Astrocyte (in vitro differentiated cells and primary cell): Measurements from ENCODE around the gene C5orf15. TPM values are rescaled to one million over a fixed set of nuclear protein-coding genes. Genes with fewer than 3 reads are reported as not detected.

ENCODE experiments used
- DNase-seq: peaks from one replicate; pipeline ENCODE4 v3.0.0-alpha.2; 2010; ENCODE audit warnings: low read depth
- FAIRE-seq: peaks from 2 replicates; lab custom pipeline; 2011; peaks lifted over from hg19 to GRCh38; lab: Jason Lieb, UNC
- H2AFZ ChIP-seq: 2 replicates; pipeline ENCODE4 v1.6.0; 2012; ENCODE audit warnings: low read depth, low read length, inconsistent platforms
- H3K27ac ChIP-seq: 2 replicates; pipeline ENCODE4 v1.5.1; 2011; ENCODE audit warnings: low read depth, low read length, inconsistent platforms
- H3K27me3 ChIP-seq: 2 replicates; pipeline ENCODE4 v1.6.0; 2011; ENCODE audit warnings: low read length, inconsistent platforms; ENCODE audit not compliant: insufficient read depth
- H3K36me3 ChIP-seq: 2 replicates; pipeline ENCODE4 v1.5.1; 2011; ENCODE audit warnings: low read length, inconsistent platforms; ENCODE audit not compliant: insufficient read depth
- H3K4me1 ChIP-seq: 2 replicates; pipeline ENCODE4 v1.5.1; 2011; ENCODE audit warnings: low read length, inconsistent platforms; ENCODE audit not compliant: insufficient read depth
- H3K4me2 ChIP-seq: 2 replicates; pipeline ENCODE4 v1.6.0; 2012; ENCODE audit warnings: low read length, inconsistent platforms
- H3K4me3 ChIP-seq: 2 replicates; pipeline ENCODE4 v1.5.1; 2011; ENCODE audit warnings: low read depth, mild to moderate bottlenecking, low read length, inconsistent platforms; ENCODE audit not compliant: insufficient read depth
- H3K79me2 ChIP-seq: 2 replicates; pipeline ENCODE4 v1.6.0; 2012; ENCODE audit warnings: mild to moderate bottlenecking, low read length, inconsistent platforms; ENCODE audit not compliant: insufficient read depth
- H3K9ac ChIP-seq: 2 replicates; pipeline ENCODE4 v1.6.0; 2012; ENCODE audit warnings: mild to moderate bottlenecking, low read length, inconsistent platforms
- H3K9me3 ChIP-seq: 2 replicates; pipeline ENCODE4 v1.5.1; 2012; ENCODE audit warnings: low read depth, mild to moderate bottlenecking, low read length, inconsistent platforms; ENCODE audit not compliant: insufficient read depth
- H4K20me1 ChIP-seq: 2 replicates; pipeline ENCODE4 v1.6.0; 2012; ENCODE audit warnings: low read length, inconsistent platforms; ENCODE audit not compliant: insufficient read depth
- H3K27ac Mint-ChIP-seq: one replicate; pipeline ENCODE4 v1.8.0; 2021; ENCODE audit warnings: mild to moderate bottlenecking, mixed read lengths; ENCODE audit not compliant: unreplicated experiment
- H3K27me3 Mint-ChIP-seq: one replicate; pipeline ENCODE4 v1.8.0; 2021; ENCODE audit warnings: low read depth, mixed read lengths; ENCODE audit not compliant: unreplicated experiment
- H3K36me3 Mint-ChIP-seq: one replicate; pipeline ENCODE4 v1.8.0; 2021; ENCODE audit warnings: low read depth, mixed read lengths; ENCODE audit not compliant: unreplicated experiment
- H3K4me1 Mint-ChIP-seq: one replicate; pipeline ENCODE4 v1.8.0; 2021; ENCODE audit warnings: low read depth, mixed read lengths; ENCODE audit not compliant: unreplicated experiment
- H3K4me3 Mint-ChIP-seq: one replicate; pipeline ENCODE4 v1.8.0; 2021; ENCODE audit warnings: mild to moderate bottlenecking, moderate library complexity, mixed read lengths; ENCODE audit not compliant: unreplicated experiment
- H3K9me3 Mint-ChIP-seq: one replicate; pipeline ENCODE4 v1.8.0; 2021; ENCODE audit warnings: mild to moderate bottlenecking, mixed read lengths; ENCODE audit not compliant: unreplicated experiment
- CTCF ChIP-seq: IDR thresholded peaks from 2 replicates; pipeline ENCODE4 v1.5.1; 2011; ENCODE audit warnings: low read depth, mild to moderate bottlenecking, inconsistent platforms, low read length, moderate library complexity; ENCODE audit not compliant: insufficient read depth
- EZH2 ChIP-seq: IDR thresholded peaks from 2 replicates; pipeline ENCODE4 v1.6.1; 2012; ENCODE audit warnings: mild to moderate bottlenecking, low read length, inconsistent platforms; ENCODE audit not compliant: insufficient read depth
- total RNA-seq: library from RNA; stranded (reverse); gene quantifications from 2 replicates; pipeline ENCODE4 v1.2.1, GENCODE V29; 2021

Gene C5orf15
- total RNA-seq, 1 donor from 2014 or later: 88.8 TPM

DNA sequence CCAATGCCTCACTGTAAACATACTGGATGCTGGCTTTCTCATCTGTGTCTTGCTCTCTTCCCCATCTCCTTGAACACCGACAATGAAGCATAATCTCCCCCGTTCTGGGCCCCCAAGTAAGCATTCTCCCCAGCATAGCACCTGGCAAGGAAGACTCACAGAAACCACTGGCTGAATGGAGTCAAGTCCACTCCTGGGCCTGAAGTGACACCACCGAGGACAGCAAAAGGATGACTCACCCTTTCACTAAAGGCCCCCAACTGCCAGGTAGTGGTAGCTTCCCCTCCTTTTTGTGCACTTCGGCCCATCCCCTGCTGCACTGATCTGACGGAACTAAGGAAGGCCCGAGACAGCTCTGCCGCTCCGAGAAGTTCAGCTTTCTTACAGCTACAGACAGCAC, 26.9 kb upstream of the C5orf15 start:
- Histone ChIP-seq H3K27ac (no peak overlapping the region), H3K4me2 (peak overlapping the region; percentile 45), H4K20me1 (peaks cover 98% of the 10 kb centered on the region), H3K27me3 (no peaks in the 10 kb centered on the region), H3K9ac (no peak overlapping the region), H3K4me1 (peaks cover 26% of the 10 kb centered on the region), H3K9me3 (no peaks in the 10 kb centered on the region), H3K79me2 (peaks cover 100% of the 10 kb centered on the region), H3K4me3 (no peak overlapping the region), H3K36me3 (peaks cover 11% of the 10 kb centered on the region), H2AFZ (no peak overlapping the region)
- no peaks in the 10 kb centered on the region for H3K27me3 Mint-ChIP-seq
- peaks cover 7% of the 10 kb centered on the region for H3K36me3 Mint-ChIP-seq
- FAIRE-seq (no peak), DNase-seq (no peak)
- no peak overlapping the region for H3K27ac Mint-ChIP-seq
- no peak overlapping the region for H3K4me3 Mint-ChIP-seq
- peaks cover 51% of the 10 kb centered on the region for H3K4me1 Mint-ChIP-seq
- no peak for TF ChIP-seq CTCF
- TF ChIP-seq EZH2: no peak
- no peaks in the 10 kb centered on the region for H3K9me3 Mint-ChIP-seq

DNA sequence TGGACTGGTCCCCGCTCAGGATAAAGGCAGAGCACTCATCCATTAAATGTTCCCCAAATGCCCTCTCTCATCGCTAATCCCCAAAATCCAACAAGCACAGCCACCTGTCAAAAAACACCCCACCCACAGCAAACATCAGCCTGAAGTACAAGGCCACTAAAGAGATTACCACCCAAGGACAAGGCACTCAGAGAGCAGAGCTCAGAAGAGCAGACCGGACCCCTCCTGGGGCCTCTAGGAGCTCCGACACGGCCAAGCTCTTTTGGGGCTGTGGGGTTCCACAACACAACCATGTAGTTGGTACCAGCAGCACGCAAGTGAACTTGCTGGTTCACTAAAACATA, 26.5 kb upstream of the C5orf15 start:
- Mint-ChIP-seq H3K4me1 (peaks cover 47% of the 10 kb centered on the region), H3K36me3 (peaks cover 7% of the 10 kb centered on the region), H3K4me3 (peak overlapping the region; percentile 24), H3K27me3 (no peaks in the 10 kb centered on the region), H3K27ac (no peak overlapping the region), H3K9me3 (no peaks in the 10 kb centered on the region)
- Histone ChIP-seq H3K4me2 (peak overlapping the region; percentile 45), H3K36me3 (peaks cover 15% of the 10 kb centered on the region), H2AFZ (no peak overlapping the region), H3K9ac (no peak overlapping the region), H3K27ac (no peak overlapping the region), H3K27me3 (no peaks in the 10 kb centered on the region), H3K4me1 (peaks cover 26% of the 10 kb centered on the region), H3K4me3 (no peak overlapping the region), H3K79me2 (peaks cover 100% of the 10 kb centered on the region), H4K20me1 (peaks cover 98% of the 10 kb centered on the region), H3K9me3 (no peaks in the 10 kb centered on the region)
- TF ChIP-seq CTCF (no peak), EZH2 (no peak)
- no peak for DNase-seq
- FAIRE-seq: no peak

DNA sequence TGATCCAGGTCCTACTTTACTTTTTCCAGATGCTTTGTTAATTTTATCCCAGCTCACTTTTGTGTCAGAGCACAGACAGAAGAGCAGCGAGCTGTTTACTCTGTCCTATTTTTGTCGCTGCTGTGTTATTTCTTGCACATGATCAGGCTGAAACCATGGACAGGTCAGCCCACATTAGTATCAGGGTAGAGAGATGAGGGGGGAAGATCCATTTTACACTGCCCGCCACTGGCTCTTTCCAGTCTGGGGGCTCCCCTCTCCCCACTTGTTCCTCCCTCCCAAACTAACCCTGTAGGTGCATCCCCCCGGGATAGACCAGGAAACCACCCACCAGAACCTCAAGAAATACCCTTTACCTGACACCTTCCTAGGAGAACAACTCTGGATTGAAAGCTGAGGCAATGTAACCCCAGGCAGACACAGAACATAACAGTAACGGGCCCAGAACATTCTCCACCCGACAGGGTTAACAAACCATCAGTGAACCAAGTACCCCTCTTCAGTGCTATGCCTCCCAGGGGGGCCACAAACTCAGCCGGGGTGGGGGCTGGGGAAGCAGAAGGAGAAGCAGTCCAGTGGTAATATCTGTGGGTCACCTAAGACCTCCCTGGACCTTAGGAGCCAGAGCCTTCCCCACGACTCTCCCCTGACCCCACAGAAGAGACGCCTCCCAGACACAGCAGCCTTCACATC, 26.0 kb upstream of the C5orf15 start:
- peaks cover 2% of the 10 kb centered on the region for H3K36me3 Mint-ChIP-seq
- H3K36me3 ChIP-seq: peaks cover 17% of the 10 kb centered on the region
- DNase-seq: no peak
- no peak overlapping the region for H3K27ac ChIP-seq
- peaks cover 95% of the 10 kb centered on the region for H4K20me1 ChIP-seq
- H3K9ac ChIP-seq: no peak overlapping the region
- H3K4me1 ChIP-seq: peaks cover 26% of the 10 kb centered on the region
- H3K27ac Mint-ChIP-seq: no peak overlapping the region
- FAIRE-seq: no peak
- H3K27me3 Mint-ChIP-seq: no peaks in the 10 kb centered on the region
- no peaks in the 10 kb centered on the region for H3K27me3 ChIP-seq
- H3K4me3 ChIP-seq: no peak overlapping the region
- H3K4me3 Mint-ChIP-seq: peak overlapping the region; percentile 24
- H3K9me3 ChIP-seq: no peaks in the 10 kb centered on the region
- peak overlapping the region; percentile 45 for H3K4me2 ChIP-seq
- peaks cover 100% of the 10 kb centered on the region for H3K79me2 ChIP-seq
- H3K9me3 Mint-ChIP-seq: no peaks in the 10 kb centered on the region
- peaks cover 42% of the 10 kb centered on the region for H3K4me1 Mint-ChIP-seq
- TF ChIP-seq CTCF: no peak
- no peak for TF ChIP-seq EZH2
- H2AFZ ChIP-seq: no peak overlapping the region
